ENCODE results near the gene FPR1. TPM values are rescaled to one million over a fixed set of nuclear protein-coding genes. Genes with fewer than 3 reads are reported as not detected.

FPR1 gene
- total RNA-seq, 1 donor from 2014 or later = 0.49 TPM

GRCh38 chr19:51797480-51797879, 45.8 kb upstream of the FPR1 start:
- no peak overlapping the region for H3K27ac Mint-ChIP-seq

GRCh38 chr19:51796195-51796679, 44.6 kb upstream of the FPR1 start:
- H3K27me3 Mint-ChIP-seq = peaks cover 7% of the 10 kb centered on the region
- POLR2A ChIA-PET = interaction anchor here (0.5 kb wide), 1 partner anchor 14 kb away, joined by 3 read pairs; no protein-coding TSS in a partner anchor
- H3K4me1 Mint-ChIP-seq = no peaks in the 10 kb centered on the region
- CTCF ChIA-PET = no interaction called here
- no peaks in the 10 kb centered on the region for H3K36me3 Mint-ChIP-seq (ENCODE audit: low read depth)
- no peak overlapping the region for H3K4me3 Mint-ChIP-seq
- H3K9me3 Mint-ChIP-seq = peaks cover 7% of the 10 kb centered on the region
- no peak overlapping the region for H3K27ac Mint-ChIP-seq
- intact Hi-C loops (cut with micrococcal nuclease) = no loop called here
- no peak for DNase-seq
- ATAC-seq (ENCODE audit: low read depth) = no peak
- TF ChIP-seq CTCF (IDR thresholded peaks at IDR 0.05) = no peak

More at GRCh38 chr19:51797480-51797879, 45.8 kb upstream of the FPR1 start:
- H3K9me3 Mint-ChIP-seq = peaks cover 8% of the 10 kb centered on the region
- POLR2A ChIA-PET = no interaction called here
- DNase-seq (no peak), ATAC-seq (ENCODE audit: low read depth) (no peak)
- no peak for TF ChIP-seq CTCF (IDR thresholded peaks at IDR 0.05)
- no peaks in the 10 kb centered on the region for H3K4me1 Mint-ChIP-seq
- intact Hi-C loops (cut with micrococcal nuclease) = no loop called here
- peaks cover 5% of the 10 kb centered on the region for H3K27me3 Mint-ChIP-seq
- H3K36me3 Mint-ChIP-seq (ENCODE audit: low read depth) = no peaks in the 10 kb centered on the region
- CTCF ChIA-PET = no interaction called here
- H3K4me3 Mint-ChIP-seq = no peak overlapping the region

GRCh38 chr19:51794885-51795490, 43.3 kb upstream of the FPR1 start, which contains the start of gene FPR3:
Gene FPR3, plus strand, starts transcription at chr19:51795157. Its CDS starts 28,592 bp downstream, at chr19:51823749.
- no peak for ATAC-seq (ENCODE audit: low read depth)
- intact Hi-C loops (cut with micrococcal nuclease) = no loop called here
- ChIA-PET POLR2A (no interaction called here), CTCF (no interaction called here)
- no peak for TF ChIP-seq CTCF (IDR thresholded peaks at IDR 0.05)
- Mint-ChIP-seq H3K27ac (no peak within 1 kb of the TSS), H3K4me3 (no peak within 1 kb of the TSS), H3K27me3 (peaks cover 7% of the 10 kb centered on the region), H3K9me3 (peaks cover 7% of the 10 kb centered on the region), H3K36me3 (ENCODE audit: low read depth) (no peaks in the 10 kb centered on the region), H3K4me1 (no peaks in the 10 kb centered on the region)
- DNase-seq = no peak

- ATAC-seq (ENCODE audit: low read depth) = no peak
- Mint-ChIP-seq H3K36me3 (ENCODE audit: low read depth) (no peaks in the 10 kb centered on the region), H3K27me3 (peaks cover 6% of the 10 kb centered on the region), H3K4me3 (no peak overlapping the region), H3K4me1 (no peaks in the 10 kb centered on the region), H3K9me3 (peaks cover 7% of the 10 kb centered on the region), H3K27ac (no peak overlapping the region)
- intact Hi-C loops (cut with micrococcal nuclease) = no loop called here
- CTCF ChIA-PET = no interaction called here
- POLR2A ChIA-PET = no interaction called here
- DNase-seq = no peak
- no peak for TF ChIP-seq CTCF (IDR thresholded peaks at IDR 0.05)
Measured at GRCh38 chr19:51793994-51794393, 42.3 kb upstream of the FPR1 start.

DNA sequence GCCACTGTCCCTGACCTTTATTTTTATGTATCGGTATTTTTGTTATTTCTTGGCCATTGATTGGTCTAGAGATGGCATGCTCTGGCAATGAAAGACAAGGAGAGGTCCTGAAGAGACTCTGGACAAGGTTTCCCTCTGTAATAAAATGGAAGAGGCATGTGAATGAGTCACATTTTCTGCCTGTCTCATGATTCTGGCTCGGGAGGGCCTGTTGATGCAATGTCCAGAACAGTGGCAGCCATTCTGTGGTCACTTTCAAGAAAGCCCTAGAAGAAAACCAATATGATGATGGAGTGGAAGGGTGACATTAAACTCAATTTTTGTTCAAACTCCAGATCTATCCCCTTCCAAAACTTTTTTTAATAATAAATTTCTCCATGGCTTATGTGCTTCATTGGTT, 41.3 kb upstream of the FPR1 start:
- Mint-ChIP-seq H3K27me3 (peaks cover 6% of the 10 kb centered on the region), H3K36me3 (ENCODE audit: low read depth) (no peaks in the 10 kb centered on the region), H3K4me3 (no peak overlapping the region), H3K27ac (no peak overlapping the region), H3K9me3 (peaks cover 7% of the 10 kb centered on the region), H3K4me1 (no peaks in the 10 kb centered on the region)
- CTCF ChIA-PET = no interaction called here
- TF ChIP-seq CTCF (IDR thresholded peaks at IDR 0.05) = no peak
- intact Hi-C loops (cut with micrococcal nuclease) = no loop called here
- DNase-seq = no peak
- ATAC-seq (ENCODE audit: low read depth) = no peak
- POLR2A ChIA-PET = no interaction called here

Data from activated B cell treated with CpG ODN at 0.5 μM for 24 hours (primary cell).